Measurements from ENCODE around the gene UPP1. TPM values are rescaled to one million over a fixed set of nuclear protein-coding genes. Genes with fewer than 3 reads are reported as not detected.

The UPP1 gene
- polyA plus RNA-seq, 1 donor from 2014 or later: 19.5 TPM

GRCh38 chr7:48126037-48126436 lies 37.0 kb downstream of the UPP1 start:
- Histone ChIP-seq H3K4me3 (ENCODE audit: low read length) (no peak overlapping the region), H3K79me2 (replicated peaks; ENCODE audit: insufficient read depth, low read length) (no peaks in the 10 kb centered on the region), H3K9me3 (ENCODE audit: low read length) (no peaks in the 10 kb centered on the region), H3K27me3 (ENCODE audit: insufficient read depth, low read depth, low read length) (no peaks in the 10 kb centered on the region), H3K9me2 (ENCODE audit: insufficient read depth, low read length) (no peaks in the 10 kb centered on the region), H3K27ac (ENCODE audit: low read length) (no peak overlapping the region), H3F3A (ENCODE audit: insufficient read depth, low read length, poor library complexity, severe bottlenecking) (no peaks in the 10 kb centered on the region), H3K9ac (ENCODE audit: low read length) (no peak overlapping the region), H3K4me2 (ENCODE audit: low read length) (no peak overlapping the region), H3K36me3 (ENCODE audit: insufficient read depth, low read length) (no peaks in the 10 kb centered on the region), H4K20me1 (ENCODE audit: insufficient read depth) (no peaks in the 10 kb centered on the region), H2AFZ (ENCODE audit: low read depth, low read length) (no peak overlapping the region)
- TF ChIP-seq TAF1 (IDR thresholded peaks at IDR 0.05; ENCODE audit: low read depth): no peak
- TF ChIP-seq REST (IDR thresholded peaks at IDR 0.05; ENCODE audit: borderline replicate concordance): no peak
- no peak for TF ChIP-seq CTCF (IDR thresholded peaks at IDR 0.05; ENCODE audit: poor library complexity, severe bottlenecking)
- no peak for TF ChIP-seq POLR2AphosphoS5 (IDR thresholded peaks at IDR 0.05)
- TF ChIP-seq RAD21 (conservative IDR thresholded peaks at IDR 0.05): no peak
- TF ChIP-seq MXI1 (conservative IDR thresholded peaks at IDR 0.05; ENCODE audit: poor library complexity, severe bottlenecking): no peak

- H3K79me2 ChIP-seq (replicated peaks; ENCODE audit: insufficient read depth, low read length): no peaks in the 10 kb centered on the region
- H4K20me1 ChIP-seq (ENCODE audit: insufficient read depth): no peaks in the 10 kb centered on the region
- no peak overlapping the region for H2AFZ ChIP-seq (ENCODE audit: low read depth, low read length)
- H3F3A ChIP-seq (ENCODE audit: insufficient read depth, low read length, poor library complexity, severe bottlenecking): no peaks in the 10 kb centered on the region
- H3K9me2 ChIP-seq (ENCODE audit: insufficient read depth, low read length): no peaks in the 10 kb centered on the region
- no peaks in the 10 kb centered on the region for H3K9me3 ChIP-seq (ENCODE audit: low read length)
- H3K27me3 ChIP-seq (ENCODE audit: insufficient read depth, low read depth, low read length): no peaks in the 10 kb centered on the region
- no peak overlapping the region for H3K4me2 ChIP-seq (ENCODE audit: low read length)
- H3K9ac ChIP-seq (ENCODE audit: low read length): no peak overlapping the region
- H3K4me3 ChIP-seq (ENCODE audit: low read length): no peak overlapping the region
- H3K36me3 ChIP-seq (ENCODE audit: insufficient read depth, low read length): no peaks in the 10 kb centered on the region
- no peak overlapping the region for H3K27ac ChIP-seq (ENCODE audit: low read length)
- TF ChIP-seq REST (IDR thresholded peaks at IDR 0.05; ENCODE audit: borderline replicate concordance): no peak
- TF ChIP-seq MXI1 (conservative IDR thresholded peaks at IDR 0.05; ENCODE audit: poor library complexity, severe bottlenecking): no peak
- TF ChIP-seq RAD21 (conservative IDR thresholded peaks at IDR 0.05): no peak
- TF ChIP-seq POLR2AphosphoS5 (IDR thresholded peaks at IDR 0.05): no peak
- TF ChIP-seq EZH2 (IDR thresholded peaks at IDR 0.05; ENCODE audit: borderline replicate concordance, insufficient read depth, low read length, poor library complexity, severe bottlenecking): no peak
- no peak for TF ChIP-seq EP300 (conservative IDR thresholded peaks at IDR 0.05; ENCODE audit: poor library complexity, severe bottlenecking)
- TF ChIP-seq CTCF (IDR thresholded peaks at IDR 0.05; ENCODE audit: poor library complexity, severe bottlenecking): no peak
- no peak for TF ChIP-seq TAF1 (IDR thresholded peaks at IDR 0.05; ENCODE audit: low read depth)
- TF ChIP-seq SMC3 (conservative IDR thresholded peaks at IDR 0.05; ENCODE audit: poor library complexity): no peak
These were observed 41.6 kb downstream of the UPP1 start for GRCh38 chr7:48130658-48131108.
